Psoas muscle (tissue), 8 donors: ENCODE results near the gene ADCY10. TPM values are rescaled to one million over a fixed set of nuclear protein-coding genes. Genes with fewer than 3 reads are reported as not detected.

Experiments
- ATAC-seq, 4 donors: fragments of 200-7000 bp; cut with Tn5 transposase; one replicate each; pipeline ENCODE4 v1.9.1; 2020; ENCODE audit warnings: moderate library complexity in 3 of 4, mild to moderate bottlenecking in 2 of 4
- DNase-seq, 2 donors: peaks; one replicate each; pipeline ENCODE4 v3.0.0-alpha.2; 2020
- H3K27ac ChIP-seq: fragments of 200-600 bp; one replicate; pipeline ENCODE4 v1.8.0; 2022
- H3K27me3 ChIP-seq, 3 donors: fragments of 200-600 bp in 1 of 3; one replicate each; pipeline versions ENCODE4 v1.6.1 to v1.8.0; 2013 to 2022; ENCODE audit warnings: low read length in 2 of 3, mild to moderate bottlenecking in 2 of 3, moderate library complexity in 1 of 3; ENCODE audit not compliant: insufficient read depth in 3 of 3
- H3K36me3 ChIP-seq, 2 donors: fragments of 200-600 bp in 1 of 2; one replicate each; pipeline versions ENCODE4 v1.6.1 to v1.8.0; 2013 to 2022; ENCODE audit warnings: low read depth in 1 of 2, mild to moderate bottlenecking in 1 of 2, moderate library complexity in 1 of 2; ENCODE audit not compliant: insufficient read depth in 1 of 2
- H3K4me1 ChIP-seq: fragments of 200-600 bp; one replicate; pipeline ENCODE4 v1.8.0; 2022
- H3K4me3 ChIP-seq: fragments of 200-600 bp; one replicate; pipeline ENCODE4 v1.8.0; 2022; ENCODE audit warnings: mild to moderate bottlenecking
- H3K9me3 ChIP-seq: fragments of 200-600 bp; one replicate; pipeline ENCODE4 v1.8.0; 2022
- CTCF ChIP-seq: fragments of 200-600 bp; IDR thresholded peaks from one replicate; pipeline ENCODE4 v1.8.0; 2022; ENCODE audit warnings: antibody characterized with exemption
- WGBS, 3 donors: extraction: QIAGEN DNeasy Blood & Tissue Kit; methylation state at CpG; one replicate each; pipeline versions ENCODE4 v1.1.6 to v1.1.7; 2013; 5-methylcytosine and 5-hydroxymethylcytosine counted together
- intact Hi-C, 2 donors: fragments of 100-400 bp; cut with DNase I; formaldehyde crosslinking; loops; one replicate each; pipeline versions ENCODE4 v1.11.0 to v1.14.2; 2022
- polyA plus RNA-seq, 3 donors: library from polyadenylated mRNA; stranded (reverse); fragments of 200-250 nt; gene quantifications; one replicate each; pipeline ENCODE4 v1.2.3, GENCODE V29; 2013
- total RNA-seq, 4 donors: library from RNA; stranded (reverse); fragmentation: NEBNext Ultra II Directional in 2 of 4; extraction: Animal tissue kit (Norgen Biotek cat#: 25700) in 2 of 4; gene quantifications; one replicate each; pipeline versions ENCODE4 v1.2.1 to v1.2.4, GENCODE V29; 2021 to 2023
- donor health status: healthy with polysubstance abuse.
- donor health status: DM: no; HTN: no; CAD: no; lungs with moderate emphysema.
- donor health status: Bipolar disorder and iron deficiency.
- donor health status: healthy.
- donor health status: DM: yes; HTN: yes; CAD: no.
- donor health status: DM: no; HTN: no; CAD: no.
- donor health status: DM: no; HTN: no; CAD: no.
- donor health status: DM: yes; HTN: yes; CAD: no.

ADCY10 gene
- total and polyA plus RNA-seq, 7 donors: 0.01 to 0.54 (median 0.17) TPM

- ATAC-seq (peak in 3 of 4 donors; percentile 54 to 74 (median 62)), DNase-seq (no peak)
- Histone ChIP-seq H3K27ac (peak overlapping the region; percentile 51), H3K4me1 (peaks cover 59% of the 10 kb centered on the region), H3K9me3 (no peaks in the 10 kb centered on the region), H3K36me3 (peaks cover 0 to under 1% of the 10 kb centered on the region in 2 donors), H3K27me3 (no peaks in the 10 kb centered on the region), H3K4me3 (peak overlapping the region; percentile 9)
- WGBS, 3 donors: 67 to 70% (median 68%) methylated on average over 2 of the region's 2 CpGs
- intact Hi-C loops: loop anchor here in 1 of 2 donors (5.0 kb wide), 1 partner anchor 106 kb away; no protein-coding TSS in a partner anchor
- no peak for TF ChIP-seq CTCF
Observed at GRCh38 chr1:167928457-167928852, 14.5 kb upstream of the ADCY10 start.

DNA sequence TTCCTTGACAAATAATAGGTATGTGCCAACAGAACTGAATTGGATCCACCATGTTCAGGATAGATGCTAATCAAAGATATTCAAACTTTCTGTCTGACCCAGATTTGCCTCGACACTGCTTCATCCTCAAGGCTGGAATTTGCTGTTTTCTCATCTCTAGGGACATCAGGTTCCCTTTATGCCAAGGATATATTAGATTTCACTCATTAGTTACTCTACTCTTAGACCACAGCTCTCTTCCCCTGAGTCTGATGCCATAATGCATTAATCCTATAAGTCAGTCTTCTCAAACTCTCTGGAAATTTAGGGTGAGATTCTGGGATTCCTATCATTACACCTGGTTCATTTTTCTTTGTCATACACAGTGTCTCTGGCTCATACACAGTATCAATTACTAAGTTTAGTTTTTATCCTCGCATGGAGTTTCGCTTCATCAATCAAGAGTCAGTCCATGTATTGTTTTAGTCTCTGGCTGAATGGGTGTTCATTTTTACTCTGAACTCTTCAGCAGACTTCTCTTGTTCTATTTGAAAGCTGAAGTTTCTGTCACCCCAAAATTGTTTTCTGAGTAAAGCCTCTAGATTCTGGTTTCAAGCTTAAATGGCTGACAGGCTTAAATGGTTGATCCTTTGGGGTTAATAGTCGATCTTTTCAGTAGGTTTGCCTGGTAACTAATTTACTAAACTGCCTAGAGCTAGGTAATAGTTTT lies 13.3 kb upstream of the ADCY10 start:
- Histone ChIP-seq H3K4me1 (peaks cover 69% of the 10 kb centered on the region), H3K9me3 (no peaks in the 10 kb centered on the region), H3K27ac (peak overlapping the region; percentile 51), H3K4me3 (no peak overlapping the region), H3K36me3 (peaks cover 0 to 5% of the 10 kb centered on the region in 2 donors), H3K27me3 (no peaks in the 10 kb centered on the region)
- 48 to 63% (median 49%) methylated on average over 4 of the region's 4 CpGs for WGBS, 3 donors
- DNase-seq (no peak), ATAC-seq (no peak)
- no peak for TF ChIP-seq CTCF
- intact Hi-C loops: loop anchor here in 1 of 2 donors (5.0 kb wide), 1 partner anchor 105 kb away; no protein-coding TSS in a partner anchor

- Histone ChIP-seq H3K4me1 (peaks cover 70% of the 10 kb centered on the region), H3K27ac (no peak overlapping the region), H3K9me3 (no peaks in the 10 kb centered on the region), H3K36me3 (peaks cover 0 to 5% of the 10 kb centered on the region in 2 donors), H3K27me3 (no peaks in the 10 kb centered on the region), H3K4me3 (no peak overlapping the region)
- 80 to 85% (median 80%) methylated on average over 6 of the region's 6 CpGs for WGBS, 3 donors
- ATAC-seq (no peak), DNase-seq (no peak)
- TF ChIP-seq CTCF: no peak
- intact Hi-C loops: loop anchor here in 1 of 2 donors (5.0 kb wide), 1 partner anchor 104 kb away; no protein-coding TSS in a partner anchor
Observed at GRCh38 chr1:167926486-167926997, 12.6 kb upstream of the ADCY10 start.

GRCh38 chr1:167924543-167925231 lies 10.8 kb upstream of the ADCY10 start:
- Histone ChIP-seq H3K9me3 (no peaks in the 10 kb centered on the region), H3K27me3 (no peaks in the 10 kb centered on the region), H3K27ac (peak overlapping the region; percentile 83), H3K4me1 (peaks cover 65% of the 10 kb centered on the region), H3K36me3 (peaks cover 0 to 9% of the 10 kb centered on the region in 2 donors), H3K4me3 (no peak overlapping the region)
- intact Hi-C loops: loop anchor here in 1 of 2 donors (5.0 kb wide), 1 partner anchor 102 kb away; no protein-coding TSS in a partner anchor
- ATAC-seq (no peak), DNase-seq (no peak)
- TF ChIP-seq CTCF: no peak
- WGBS, 3 donors: 81 to 90% (median 81%) methylated on average over 2 of the region's 2 CpGs
